SK-N-SH treated with all-trans-retinoic acid at 6 μM for 48 hours (cell line): Measurements from ENCODE around the gene AADACL4.

Experiments
- ATAC-seq: fragments of 200-7000 bp; cut with Tn5 transposase; 3 replicates; pipeline ENCODE4 v1.9.1; 2020; ENCODE audit warnings: mild to moderate bottlenecking, moderate library complexity
- ARNTL ChIP-seq: fragments of 450-650 bp; formaldehyde crosslinking; IDR thresholded peaks from 2 replicates; pipeline ENCODE4 v1.5.0; 2020; ENCODE audit warnings: low read depth, mild to moderate bottlenecking, moderate library complexity, borderline replicate concordance
- BACH2 ChIP-seq: fragments of 250-450 bp; sonication (Bioruptor Pico); IDR thresholded peaks from 2 replicates; pipeline ENCODE4 v1.9.0; 2021; ENCODE audit warnings: mild to moderate bottlenecking, borderline replicate concordance
- CSDC2 ChIP-seq: fragments of 250-450 bp; sonication (Bioruptor Pico); IDR thresholded peaks from 2 replicates; pipeline ENCODE4 v1.5.0; 2020; ENCODE audit warnings: mild to moderate bottlenecking, moderate library complexity
- ESRRG ChIP-seq: fragments of 250-450 bp; sonication (Bioruptor Pico); IDR thresholded peaks from 2 replicates; pipeline ENCODE4 v1.6.1; 2021; ENCODE audit warnings: mild to moderate bottlenecking
- GLIS3 ChIP-seq: fragments of 250-450 bp; sonication (Bioruptor Pico); IDR thresholded peaks from 2 replicates; pipeline ENCODE4 v1.5.0; 2020; ENCODE audit warnings: mild to moderate bottlenecking, moderate library complexity
- ISL1 ChIP-seq: fragments of 250-450 bp; sonication (Bioruptor Pico); IDR thresholded peaks from 2 replicates; pipeline ENCODE4 v2.1.2; 2022; ENCODE audit warnings: mild to moderate bottlenecking, moderate library complexity
- OSR1 ChIP-seq: fragments of 250-450 bp; sonication (Bioruptor Pico); IDR thresholded peaks from 2 replicates; pipeline ENCODE4 v1.8.0; 2022; ENCODE audit warnings: moderate library complexity, mild to moderate bottlenecking, inconsistent platforms
- RARB ChIP-seq: fragments of 250-450 bp; sonication (Bioruptor Pico); IDR thresholded peaks from 2 replicates; pipeline ENCODE4 v1.8.0; 2021; ENCODE audit warnings: mild to moderate bottlenecking, moderate library complexity
- SNAI2 ChIP-seq: fragments of 250-450 bp; sonication (Bioruptor Pico); IDR thresholded peaks from 2 replicates; pipeline ENCODE4 v1.5.0; 2020; ENCODE audit warnings: mild to moderate bottlenecking, moderate library complexity
- TCF4 ChIP-seq: fragments of 250-450 bp; sonication (Bioruptor Pico); IDR thresholded peaks from 2 replicates; pipeline ENCODE4 v1.8.0; 2021; ENCODE audit warnings: mild to moderate bottlenecking, moderate library complexity, borderline replicate concordance
- TOX ChIP-seq: fragments of 250-450 bp; sonication (Bioruptor Pico); IDR thresholded peaks from 2 replicates; pipeline ENCODE4 v1.8.0; 2021; ENCODE audit warnings: mild to moderate bottlenecking, moderate library complexity, borderline replicate concordance
- ZC3H10 ChIP-seq: fragments of 250-450 bp; sonication (Bioruptor Pico); IDR thresholded peaks from 2 replicates; pipeline ENCODE4 v1.5.1; 2021; ENCODE audit warnings: mild to moderate bottlenecking, moderate library complexity
- ZFP3 ChIP-seq: fragments of 250-450 bp; sonication (Bioruptor Pico); IDR thresholded peaks from 2 replicates; pipeline ENCODE4 v1.5.0; 2020; ENCODE audit warnings: mild to moderate bottlenecking, moderate library complexity
- ZNF565 ChIP-seq: fragments of 450-650 bp; formaldehyde crosslinking; conservative IDR thresholded peaks from 2 replicates; pipeline ENCODE4 v1.5.0; 2020; ENCODE audit warnings: low read depth, mild to moderate bottlenecking, moderate library complexity
- ZNF70 ChIP-seq: fragments of 450-650 bp; formaldehyde crosslinking; IDR thresholded peaks from 2 replicates; pipeline ENCODE4 v1.5.0; 2020; ENCODE audit warnings: mild to moderate bottlenecking, moderate library complexity
- ZNF8 ChIP-seq: fragments of 450-650 bp; formaldehyde crosslinking; IDR thresholded peaks from 2 replicates; pipeline ENCODE4 v1.5.0; 2020; ENCODE audit warnings: mild to moderate bottlenecking, moderate library complexity
- TF ChIP-seq, protein P1 (sequence below): fragments of 250-450 bp; sonication (Bioruptor Pico); IDR thresholded peaks from 2 replicates; pipeline ENCODE4 v1.5.0; 2020; ENCODE audit warnings: mild to moderate bottlenecking, moderate library complexity
- TF ChIP-seq, protein P2 (sequence below): fragments of 250-450 bp; sonication (Bioruptor Pico); IDR thresholded peaks from 2 replicates; pipeline ENCODE4 v1.8.0; 2020; ENCODE audit warnings: mild to moderate bottlenecking, moderate library complexity, borderline replicate concordance
- TF ChIP-seq, protein P3 (sequence below): fragments of 250-450 bp; sonication (Bioruptor Pico); IDR thresholded peaks from 2 replicates; pipeline ENCODE4 v1.5.1; 2020; ENCODE audit warnings: low read depth, mild to moderate bottlenecking, moderate library complexity

The AADACL4 gene

DNA sequence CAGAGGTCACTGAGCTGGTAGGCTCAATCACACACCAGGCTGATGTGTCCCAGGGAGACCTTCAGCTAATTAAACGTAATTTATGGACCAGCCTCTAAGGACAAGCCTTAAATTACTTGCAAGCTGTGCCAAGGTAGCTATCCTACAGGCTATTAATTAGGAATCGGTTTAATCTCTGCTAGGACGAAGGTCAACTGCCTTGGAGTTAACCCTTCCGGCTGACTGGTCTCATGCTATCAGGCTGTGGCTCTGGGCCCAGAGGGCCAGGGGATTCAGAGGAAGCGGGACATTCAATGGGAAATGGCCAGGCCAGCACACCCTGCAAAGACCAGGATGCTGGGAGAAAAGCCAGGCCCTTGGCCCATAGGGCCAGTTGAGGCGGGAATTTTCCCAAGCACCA lies 44.9 kb upstream of the AADACL4 start:
- no peak for ATAC-seq
- TF ChIP-seq ARNTL (CRISPR knock-in tag) (no peak), SNAI2 (CRISPR knock-in tag) (peak; percentile 66; the same call in 1 of the 2 replicates), ISL1 (CRISPR knock-in tag) (0 out of 2 replicates have a peak, but pooled peaks have one; percentile 12)
- TF ChIP-seq, all 23 proteins: peak for 2

DNA sequence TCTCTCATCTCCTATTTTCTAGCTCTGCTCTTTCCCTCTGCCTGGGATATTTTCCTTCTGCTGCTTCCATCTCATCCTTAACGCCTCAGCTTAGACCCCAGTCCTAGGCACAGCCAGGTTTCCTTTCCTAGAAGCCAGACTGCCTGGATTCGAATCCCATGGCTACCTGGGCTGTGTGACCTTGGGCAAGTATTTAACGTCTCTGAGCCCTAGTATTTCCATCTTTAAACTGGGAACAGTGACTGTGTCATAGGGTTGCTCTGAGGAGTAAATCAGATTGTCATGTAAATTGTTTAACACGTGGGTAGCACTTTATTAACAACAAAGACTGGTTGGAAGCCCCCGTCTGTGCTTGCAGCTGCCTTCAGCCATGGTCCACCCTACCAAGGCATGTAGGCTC lies 44.2 kb upstream of the AADACL4 start:
- no peak for TF ChIP-seq TOX (CRISPR knock-in tag)
- 0 out of 2 replicates have a peak, but pooled peaks have one; percentile 0 for TF ChIP-seq ZC3H10
- TF ChIP-seq OSR1 (CRISPR knock-in tag), result no peak
- no peak for ATAC-seq

DNA sequence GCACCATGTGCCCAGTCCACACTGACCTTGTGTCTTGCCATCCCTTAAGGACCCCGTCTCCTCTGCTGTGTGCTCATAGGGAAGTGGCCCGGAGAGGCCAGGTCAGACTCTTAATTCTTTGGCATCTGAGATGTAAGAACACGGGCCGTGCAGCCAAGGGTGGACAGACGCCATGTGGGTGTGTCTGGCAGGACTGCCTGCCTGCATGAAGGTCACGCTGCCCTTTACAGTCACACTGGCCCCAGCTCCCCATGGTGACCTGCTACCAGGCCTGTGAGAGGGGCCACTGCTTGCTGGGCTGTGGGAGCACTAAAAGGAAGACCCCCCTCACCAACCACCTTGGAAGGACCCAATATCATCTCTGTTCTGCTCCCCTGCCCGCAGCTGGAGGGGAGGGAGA lies 43.5 kb upstream of the AADACL4 start:
- no peak for ATAC-seq
- TF ChIP-seq, protein P1, sequence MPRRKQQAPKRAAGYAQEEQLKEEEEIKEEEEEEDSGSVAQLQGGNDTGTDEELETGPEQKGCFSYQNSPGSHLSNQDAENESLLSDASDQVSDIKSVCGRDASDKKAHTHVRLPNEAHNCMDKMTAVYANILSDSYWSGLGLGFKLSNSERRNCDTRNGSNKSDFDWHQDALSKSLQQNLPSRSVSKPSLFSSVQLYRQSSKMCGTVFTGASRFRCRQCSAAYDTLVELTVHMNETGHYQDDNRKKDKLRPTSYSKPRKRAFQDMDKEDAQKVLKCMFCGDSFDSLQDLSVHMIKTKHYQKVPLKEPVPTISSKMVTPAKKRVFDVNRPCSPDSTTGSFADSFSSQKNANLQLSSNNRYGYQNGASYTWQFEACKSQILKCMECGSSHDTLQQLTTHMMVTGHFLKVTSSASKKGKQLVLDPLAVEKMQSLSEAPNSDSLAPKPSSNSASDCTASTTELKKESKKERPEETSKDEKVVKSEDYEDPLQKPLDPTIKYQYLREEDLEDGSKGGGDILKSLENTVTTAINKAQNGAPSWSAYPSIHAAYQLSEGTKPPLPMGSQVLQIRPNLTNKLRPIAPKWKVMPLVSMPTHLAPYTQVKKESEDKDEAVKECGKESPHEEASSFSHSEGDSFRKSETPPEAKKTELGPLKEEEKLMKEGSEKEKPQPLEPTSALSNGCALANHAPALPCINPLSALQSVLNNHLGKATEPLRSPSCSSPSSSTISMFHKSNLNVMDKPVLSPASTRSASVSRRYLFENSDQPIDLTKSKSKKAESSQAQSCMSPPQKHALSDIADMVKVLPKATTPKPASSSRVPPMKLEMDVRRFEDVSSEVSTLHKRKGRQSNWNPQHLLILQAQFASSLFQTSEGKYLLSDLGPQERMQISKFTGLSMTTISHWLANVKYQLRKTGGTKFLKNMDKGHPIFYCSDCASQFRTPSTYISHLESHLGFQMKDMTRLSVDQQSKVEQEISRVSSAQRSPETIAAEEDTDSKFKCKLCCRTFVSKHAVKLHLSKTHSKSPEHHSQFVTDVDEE (CRISPR knock-in tag), result no peak
- TF ChIP-seq GLIS3 (CRISPR knock-in tag) (peak; percentile 11; the same call in 1 of the 2 replicates), ZC3H10 (0 out of 2 replicates have a peak, but pooled peaks have one; percentile 4), SNAI2 (CRISPR knock-in tag) (peak; percentile 23; the same call in 1 of the 2 replicates)

DNA sequence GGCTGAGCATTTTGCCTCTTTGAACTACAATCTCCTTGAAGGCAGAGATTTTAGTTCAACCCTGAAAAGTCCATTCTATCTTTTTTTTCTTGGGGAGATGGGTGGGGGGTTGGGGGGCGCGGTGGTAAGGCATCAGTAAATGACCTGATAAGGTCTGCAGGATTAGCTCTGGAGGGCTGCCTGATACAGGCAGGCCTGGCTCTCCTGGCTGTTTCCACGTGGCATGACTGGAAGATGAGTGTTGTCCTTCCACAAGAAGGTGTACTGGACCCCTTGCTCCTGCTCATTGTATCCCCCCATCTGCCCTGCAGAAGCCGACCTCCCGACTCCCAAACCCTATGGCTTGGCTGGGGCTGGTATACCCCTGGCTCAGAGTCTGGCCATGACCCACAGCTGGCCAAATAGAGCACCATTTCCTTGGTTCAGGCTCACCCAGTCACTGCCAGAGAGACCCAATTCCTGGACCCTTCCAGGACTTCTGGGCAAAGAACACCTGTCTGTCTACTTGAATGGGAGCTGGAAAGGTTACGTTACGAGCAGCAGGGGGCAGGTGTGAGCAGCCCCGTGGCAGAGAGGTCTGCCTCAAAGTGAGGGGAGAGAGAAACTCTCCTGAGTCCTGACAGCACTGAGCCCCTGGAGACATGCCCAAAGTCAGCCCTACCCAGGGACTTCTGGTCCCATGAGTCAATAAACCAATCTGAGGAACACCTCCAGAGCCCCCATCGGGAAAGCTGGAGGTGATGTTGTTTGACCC lies 42.8 kb upstream of the AADACL4 start:
- no peak for TF ChIP-seq ESRRG
- no peak for TF ChIP-seq BACH2 (CRISPR knock-in tag)
- TF ChIP-seq, protein P1 (CRISPR knock-in tag), result 0 out of 2 replicates have a peak, but pooled peaks have one; percentile 11
- no peak for TF ChIP-seq ZNF70
- TF ChIP-seq OSR1 (CRISPR knock-in tag), result no peak
- no peak for TF ChIP-seq ZNF8 (CRISPR knock-in tag)
- ATAC-seq, result peak; percentile 3; the same call in 1 of the 3 replicates

DNA sequence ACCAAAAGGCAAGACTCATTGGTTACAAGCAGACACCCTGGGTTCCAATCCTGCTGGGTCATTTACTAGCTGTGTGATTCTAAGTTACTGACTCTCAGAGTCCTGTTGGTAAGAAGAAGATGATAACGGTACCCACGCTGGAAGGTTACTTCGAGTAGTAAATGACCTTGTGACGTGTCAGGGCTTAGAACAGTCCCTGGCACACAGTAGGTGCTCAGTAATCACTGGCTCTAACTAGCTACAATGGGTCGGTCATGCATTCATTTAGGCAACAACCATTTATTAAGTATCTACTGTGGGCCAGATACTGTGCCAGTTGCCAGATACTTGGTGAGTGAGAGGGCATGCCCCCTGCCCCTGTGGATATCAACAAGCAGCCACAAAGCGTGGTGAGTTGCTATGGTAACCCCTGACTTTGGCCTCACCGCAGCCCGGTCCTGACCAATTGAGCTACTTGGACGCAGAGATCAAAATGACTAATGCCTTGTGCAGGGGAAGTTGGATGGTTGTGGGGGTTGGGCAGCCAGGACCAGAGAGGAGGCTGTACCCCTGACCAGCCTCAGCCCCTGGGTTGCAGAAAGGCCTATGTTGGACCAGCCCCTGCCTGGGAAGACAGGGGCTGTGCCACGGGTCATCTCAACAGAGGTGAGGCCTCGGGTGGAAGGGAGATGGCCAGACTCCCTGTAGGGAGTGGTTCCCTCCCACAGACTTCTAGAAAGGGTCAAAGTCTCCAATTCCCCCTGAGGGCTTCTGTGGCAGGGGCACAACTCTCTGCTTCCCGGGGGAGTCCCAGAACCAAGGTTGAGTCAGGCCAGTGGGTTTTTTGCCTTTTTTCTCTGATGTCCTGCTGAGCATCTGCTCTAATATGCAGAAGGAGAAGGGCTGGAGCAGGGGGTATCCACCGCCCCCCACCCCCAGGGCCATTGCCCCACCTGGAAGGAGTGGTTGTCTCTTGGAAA lies 41.9 kb upstream of the AADACL4 start:
- ATAC-seq, result peak; percentile 78
- TF ChIP-seq ZNF8 (CRISPR knock-in tag) (no peak), ZNF565 (CRISPR knock-in tag) (no peak), ESRRG (no peak), BACH2 (CRISPR knock-in tag) (no peak), TOX (CRISPR knock-in tag) (peak; percentile 46), CSDC2 (CRISPR knock-in tag) (no peak; the same call in 1 of the 2 replicates), ISL1 (CRISPR knock-in tag) (peak; percentile 17; the same call in 1 of the 2 replicates), RARB (CRISPR knock-in tag) (no peak), TCF4 (no peak), ZFP3 (CRISPR knock-in tag) (no peak), ZNF70 (peak; percentile 93), OSR1 (CRISPR knock-in tag) (no peak)
- TF ChIP-seq, protein P2, sequence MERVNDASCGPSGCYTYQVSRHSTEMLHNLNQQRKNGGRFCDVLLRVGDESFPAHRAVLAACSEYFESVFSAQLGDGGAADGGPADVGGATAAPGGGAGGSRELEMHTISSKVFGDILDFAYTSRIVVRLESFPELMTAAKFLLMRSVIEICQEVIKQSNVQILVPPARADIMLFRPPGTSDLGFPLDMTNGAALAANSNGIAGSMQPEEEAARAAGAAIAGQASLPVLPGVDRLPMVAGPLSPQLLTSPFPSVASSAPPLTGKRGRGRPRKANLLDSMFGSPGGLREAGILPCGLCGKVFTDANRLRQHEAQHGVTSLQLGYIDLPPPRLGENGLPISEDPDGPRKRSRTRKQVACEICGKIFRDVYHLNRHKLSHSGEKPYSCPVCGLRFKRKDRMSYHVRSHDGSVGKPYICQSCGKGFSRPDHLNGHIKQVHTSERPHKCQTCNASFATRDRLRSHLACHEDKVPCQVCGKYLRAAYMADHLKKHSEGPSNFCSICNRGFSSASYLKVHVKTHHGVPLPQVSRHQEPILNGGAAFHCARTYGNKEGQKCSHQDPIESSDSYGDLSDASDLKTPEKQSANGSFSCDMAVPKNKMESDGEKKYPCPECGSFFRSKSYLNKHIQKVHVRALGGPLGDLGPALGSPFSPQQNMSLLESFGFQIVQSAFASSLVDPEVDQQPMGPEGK (CRISPR knock-in tag), result no peak
- TF ChIP-seq, protein P3, sequence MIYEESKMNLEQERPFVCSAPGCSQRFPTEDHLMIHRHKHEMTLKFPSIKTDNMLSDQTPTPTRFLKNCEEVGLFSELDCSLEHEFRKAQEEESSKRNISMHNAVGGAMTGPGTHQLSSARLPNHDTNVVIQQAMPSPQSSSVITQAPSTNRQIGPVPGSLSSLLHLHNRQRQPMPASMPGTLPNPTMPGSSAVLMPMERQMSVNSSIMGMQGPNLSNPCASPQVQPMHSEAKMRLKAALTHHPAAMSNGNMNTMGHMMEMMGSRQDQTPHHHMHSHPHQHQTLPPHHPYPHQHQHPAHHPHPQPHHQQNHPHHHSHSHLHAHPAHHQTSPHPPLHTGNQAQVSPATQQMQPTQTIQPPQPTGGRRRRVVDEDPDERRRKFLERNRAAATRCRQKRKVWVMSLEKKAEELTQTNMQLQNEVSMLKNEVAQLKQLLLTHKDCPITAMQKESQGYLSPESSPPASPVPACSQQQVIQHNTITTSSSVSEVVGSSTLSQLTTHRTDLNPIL (CRISPR knock-in tag), result 0 out of 2 replicates have a peak, but pooled peaks have one; percentile 15
- TF ChIP-seq, protein P1 (CRISPR knock-in tag), result no peak
